Endothelial cell of umbilical vein (primary cell): Measurements from ENCODE around the gene THSD7A. TPM values are rescaled to one million over a fixed set of nuclear protein-coding genes. Genes with fewer than 3 reads are reported as not detected.

ENCODE experiments used
- BruUV-seq: library from RNA; stranded (reverse); fragments of 400-500 nt; replicated peaks from 2 replicates; lab custom pipeline; 2021; lab: Mats Ljungman, UMichigan
- CTCF ChIA-PET: fragments of 300-600, 350-600 bp; sonication (Branson Sonifier 250); formaldehyde crosslinking; loops from one replicate; lab custom pipeline; 2021; ENCODE audit warnings: antibody characterized with exemption, inconsistent platforms; lab: Charles Lee
- POLR2A ChIA-PET: fragments of 300-600, 350-600 bp; sonication (Branson Sonifier 250); formaldehyde crosslinking; loops from one replicate; lab custom pipeline; 2021; ENCODE audit warnings: antibody characterized with exemption, inconsistent platforms; lab: Charles Lee
- DNase-seq: peaks from one replicate; pipeline ENCODE4 v3.0.0-alpha.2; 2011; ENCODE audit warnings: low read depth, low spot score
- FAIRE-seq: peaks from 2 replicates; lab custom pipeline; 2011; peaks lifted over from hg19 to GRCh38; lab: Jason Lieb, UNC
- H2AFZ ChIP-seq: 2 replicates; pipeline ENCODE4 v1.6.0; 2012; ENCODE audit warnings: low read depth, low read length, control low read depth, inconsistent platforms
- H3K27ac ChIP-seq: 2 replicates; pipeline ENCODE4 v1.5.1; 2011; ENCODE audit warnings: low read depth, mild to moderate bottlenecking, control low read depth, low read length, moderate library complexity; ENCODE audit not compliant: insufficient read depth
- H3K27me3 ChIP-seq, 2 experiments: 2 replicates each; pipeline versions ENCODE4 v1.6.0 to v1.6.1; 2011; ENCODE audit warnings: low read length in 2 of 2, mixed read lengths in 1 of 2; ENCODE audit not compliant: control insufficient read depth in 2 of 2, insufficient read depth in 2 of 2
- H3K36me3 ChIP-seq, 2 experiments: 2 replicates in 1 of 2; 3 replicates in 1 of 2; pipeline ENCODE4 v1.5.1; 2011; ENCODE audit warnings: low read length in 2 of 2, mild to moderate bottlenecking in 1 of 2, moderate library complexity in 1 of 2; ENCODE audit not compliant: control insufficient read depth in 2 of 2, insufficient read depth in 2 of 2; ENCODE audit errors: extremely low read depth in 1 of 2
- H3K4me1 ChIP-seq: 3 replicates; pipeline ENCODE4 v1.5.1; 2011; ENCODE audit warnings: mild to moderate bottlenecking, low read length; ENCODE audit not compliant: control insufficient read depth, insufficient read depth; ENCODE audit errors: extremely low read depth
- H3K4me2 ChIP-seq: 2 replicates; pipeline ENCODE4 v1.6.1; 2011; ENCODE audit warnings: low read length, control low read depth, mixed read lengths; ENCODE audit not compliant: insufficient read depth
- H3K4me3 ChIP-seq, 3 experiments: fragments of 200-600 bp in 1 of 3; sonication (generic), shearing (Covaris generic) in 1 of 3; replicated peaks in 1 of 3; 2 replicates each; pipeline ENCODE4 v1.5.1; 2011 to 2016; ENCODE audit warnings: control low read depth in 3 of 3, low read length in 3 of 3, mild to moderate bottlenecking in 2 of 3, inconsistent platforms in 1 of 3, low read depth in 1 of 3, moderate library complexity in 1 of 3; ENCODE audit not compliant: insufficient read depth in 1 of 3
- H3K79me2 ChIP-seq: 2 replicates; pipeline ENCODE4 v1.6.0; 2012; ENCODE audit warnings: low read length, inconsistent platforms; ENCODE audit not compliant: control insufficient read depth, insufficient read depth
- H3K9ac ChIP-seq: replicated peaks from 2 replicates; pipeline ENCODE3; 2011; ENCODE audit warnings: low read length, control low read depth; ENCODE audit not compliant: insufficient read depth; ENCODE audit errors: extremely low read depth
- H3K9me1 ChIP-seq: replicated peaks from 3 replicates; pipeline ENCODE4 v1.6.0; 2011; ENCODE audit warnings: mild to moderate bottlenecking, low read length; ENCODE audit not compliant: control insufficient read depth, insufficient read depth; ENCODE audit errors: extremely low read depth
- H3K9me3 ChIP-seq: replicated peaks from 2 replicates; pipeline ENCODE4 v1.5.1; 2012; ENCODE audit warnings: low read length, inconsistent platforms; ENCODE audit not compliant: control insufficient read depth, insufficient read depth
- H4K20me1 ChIP-seq: replicated peaks from 2 replicates; pipeline ENCODE3; 2011; ENCODE audit warnings: mild to moderate bottlenecking, low read length; ENCODE audit not compliant: control insufficient read depth, insufficient read depth; ENCODE audit errors: extremely low read depth
- EZH2 ChIP-seq: IDR thresholded peaks from 2 replicates; pipeline ENCODE4 v1.6.1; 2012; ENCODE audit warnings: borderline replicate concordance, low read depth, mild to moderate bottlenecking, moderate library complexity, low read length, inconsistent platforms; ENCODE audit not compliant: severe bottlenecking
- FOS ChIP-seq: IDR thresholded peaks from 2 replicates; pipeline ENCODE4 v1.6.1; 2011; ENCODE audit warnings: mild to moderate bottlenecking, low read length, moderate library complexity, borderline replicate concordance; ENCODE audit not compliant: insufficient read depth
- GATA2 ChIP-seq: IDR thresholded peaks from 2 replicates; pipeline ENCODE4 v1.7.0; 2011; ENCODE audit warnings: low read depth, mild to moderate bottlenecking, moderate library complexity, mixed read lengths, low read length; ENCODE audit not compliant: insufficient read length, insufficient read depth
- JUN ChIP-seq: IDR thresholded peaks from 2 replicates; pipeline ENCODE4 v1.6.1; 2011; ENCODE audit warnings: borderline replicate concordance, low read depth; ENCODE audit not compliant: insufficient read length, insufficient read depth
- MYC ChIP-seq: IDR thresholded peaks from one replicate; pipeline ENCODE4 v1.6.1; 2011; ENCODE audit warnings: mild to moderate bottlenecking, low read depth, low read length
- POLR2A ChIP-seq: IDR thresholded peaks from 2 replicates; pipeline ENCODE4 v1.6.1; 2012; ENCODE audit warnings: low read depth, mild to moderate bottlenecking, control low read depth, low read length
- POLR2AphosphoS5 ChIP-seq: IDR thresholded peaks from 2 replicates; pipeline ENCODE4 v1.6.1; 2012; ENCODE audit warnings: low read depth, mild to moderate bottlenecking, control low read depth, low read length, moderate library complexity; ENCODE audit not compliant: insufficient read depth
- dilution Hi-C: fragments of 300-500 bp; cut with MboI; formaldehyde crosslinking; loops from one replicate; pipeline ENCODE4 v1.15.0; 2019; ENCODE audit warnings: low sequenced_read_pairs; ENCODE audit not compliant: extremely low pct_ligation_motif_present
- intact Hi-C: fragments of 100-400 bp; cut with micrococcal nuclease; formaldehyde crosslinking; loops from one replicate; pipeline ENCODE4 v1.10.0; 2022
- polyA plus RNA-seq, 4 experiments: library from polyadenylated mRNA; depleted of rRNA in 3 of 4; stranded (reverse) in 3 of 4; unstranded in 1 of 4; fragments of >200 nt; gene quantifications; 2 replicates each; pipeline versions ENCODE4 v1.2.1 to v1.2.3, GENCODE V29; 2011 to 2012; ENCODE audit warnings: missing spikeins in 1 of 4
- total RNA-seq: library from RNA; stranded (reverse); gene quantifications from 2 replicates; pipeline ENCODE4 v1.2.3, GENCODE V29; 2021
- TF ChIP-seq, protein P1 (sequence below): IDR thresholded peaks from 2 replicates; pipeline ENCODE4 v1.6.1; 2011; ENCODE audit not compliant: insufficient read depth, insufficient read length
- TF ChIP-seq, protein P2 (sequence below), 2 donors: IDR thresholded peaks; 1 replicate in 1 of 2; 2 replicates in 1 of 2; pipeline ENCODE4 v1.5.1; 2011; ENCODE audit warnings: low read length in 2 of 2, mild to moderate bottlenecking in 2 of 2, moderate library complexity in 2 of 2, control low read depth in 1 of 2, inconsistent platforms in 1 of 2, low read depth in 1 of 2; ENCODE audit not compliant: insufficient read depth in 1 of 2; ENCODE audit errors: extremely low read depth in 1 of 2

Gene THSD7A
- total and polyA plus RNA-seq, 2 donors (not counting 3 experiments of a cell fraction or from before 2014, with no cell fraction given), result 3.3 to 12.7 TPM

DNA sequence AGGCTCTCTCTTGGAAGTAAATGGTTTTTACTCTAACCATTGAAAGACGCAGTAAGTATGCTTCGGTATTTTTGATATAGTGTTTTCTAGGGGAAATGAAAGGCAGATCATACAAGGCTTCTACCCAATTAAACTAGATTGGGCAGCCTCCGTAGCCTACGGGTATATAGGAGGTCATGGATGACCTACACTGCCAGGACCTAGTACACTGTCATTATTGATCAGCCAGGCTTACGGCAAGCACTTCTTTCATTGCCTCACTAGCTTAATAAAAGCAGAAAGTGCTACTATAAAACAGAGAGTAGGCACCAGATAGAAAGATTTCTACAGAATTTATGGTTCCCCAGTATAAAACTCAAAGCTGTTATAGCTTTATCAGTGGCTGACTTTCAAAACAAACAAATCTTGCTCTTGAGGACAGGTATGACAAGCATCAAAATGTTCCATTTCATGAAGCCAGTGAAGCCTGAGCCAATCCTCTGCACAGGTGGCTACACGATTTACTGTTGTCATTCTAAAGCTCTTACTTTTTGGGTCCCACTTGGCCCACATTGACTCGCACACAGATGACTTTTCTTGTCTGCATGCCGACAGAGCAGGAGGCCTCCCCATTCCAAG is 358.1 kb downstream of the THSD7A start:
- Histone ChIP-seq H4K20me1 (no peaks in the 10 kb centered on the region), H3K4me1 (peaks cover 3% of the 10 kb centered on the region), H3K27ac (no peak overlapping the region), H3K79me2 (no peaks in the 10 kb centered on the region), H3K9ac (no peak overlapping the region), H3K9me3 (no peaks in the 10 kb centered on the region), H3K36me3 (no peaks in the 10 kb centered on the region), H2AFZ (no peak overlapping the region), H3K4me2 (no peak overlapping the region), H3K27me3 (no peaks in the 10 kb centered on the region), H3K9me1 (no peaks in the 10 kb centered on the region), H3K4me3 (no peak overlapping the region)
- CTCF ChIA-PET, result interaction anchor here (1.5 kb wide), 1 partner anchor 10 kb away, joined by 4 read pairs; no protein-coding TSS in a partner anchor
- no peak for TF ChIP-seq MYC
- no peak for FAIRE-seq
- DNase-seq, result no peak
- POLR2A ChIA-PET, result no interaction called here
- dilution Hi-C loops, result no loop called here
- intact Hi-C loops, result loop anchor here (1.0 kb wide), 1 partner anchor 9 kb away; no protein-coding TSS in a partner anchor
- BruUV-seq, result no TSS peak

DNA sequence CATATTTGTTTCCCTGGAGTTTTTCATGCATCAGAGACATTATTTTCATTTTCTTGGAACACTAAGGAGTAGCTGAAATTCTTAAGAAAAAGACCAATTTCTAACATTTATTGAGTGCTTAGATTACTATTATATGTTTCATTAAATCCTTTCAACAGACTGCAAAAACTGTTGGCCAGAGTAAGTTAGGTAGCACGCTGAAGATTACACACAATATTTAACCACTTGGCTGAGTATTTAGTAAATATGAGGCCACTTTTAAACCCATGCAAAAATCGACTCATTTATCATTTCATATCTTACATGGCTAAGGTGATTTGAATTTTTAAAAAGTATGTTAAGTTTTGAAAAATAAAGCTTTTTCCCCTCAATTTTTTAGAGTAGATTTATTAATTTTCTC is 358.8 kb downstream of the THSD7A start:
- dilution Hi-C loops (no loop called here), intact Hi-C loops (loop anchor here (1.0 kb wide), 1 partner anchor 8 kb away; no protein-coding TSS in a partner anchor)
- Histone ChIP-seq H3K9me3 (no peaks in the 10 kb centered on the region), H4K20me1 (no peaks in the 10 kb centered on the region), H3K4me3 (no peak overlapping the region), H3K27me3 (no peaks in the 10 kb centered on the region), H3K36me3 (no peaks in the 10 kb centered on the region), H3K4me2 (no peak overlapping the region), H3K9ac (no peak overlapping the region), H3K27ac (no peak overlapping the region), H2AFZ (no peak overlapping the region), H3K9me1 (no peaks in the 10 kb centered on the region), H3K4me1 (peaks cover 5% of the 10 kb centered on the region), H3K79me2 (no peaks in the 10 kb centered on the region)
- no TSS peak for BruUV-seq
- FAIRE-seq (no peak), DNase-seq (no peak)
- ChIA-PET POLR2A (no interaction called here), CTCF (interaction anchor here (1.5 kb wide), 1 partner anchor 10 kb away, joined by 4 read pairs; no protein-coding TSS in a partner anchor)
- TF ChIP-seq GATA2 (no peak), MYC (no peak), POLR2A (no peak), JUN (no peak), POLR2AphosphoS5 (no peak), EZH2 (no peak), FOS (no peak)
- TF ChIP-seq, protein P1, sequence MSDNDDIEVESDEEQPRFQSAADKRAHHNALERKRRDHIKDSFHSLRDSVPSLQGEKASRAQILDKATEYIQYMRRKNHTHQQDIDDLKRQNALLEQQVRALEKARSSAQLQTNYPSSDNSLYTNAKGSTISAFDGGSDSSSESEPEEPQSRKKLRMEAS, result no peak
- TF ChIP-seq, protein P2, sequence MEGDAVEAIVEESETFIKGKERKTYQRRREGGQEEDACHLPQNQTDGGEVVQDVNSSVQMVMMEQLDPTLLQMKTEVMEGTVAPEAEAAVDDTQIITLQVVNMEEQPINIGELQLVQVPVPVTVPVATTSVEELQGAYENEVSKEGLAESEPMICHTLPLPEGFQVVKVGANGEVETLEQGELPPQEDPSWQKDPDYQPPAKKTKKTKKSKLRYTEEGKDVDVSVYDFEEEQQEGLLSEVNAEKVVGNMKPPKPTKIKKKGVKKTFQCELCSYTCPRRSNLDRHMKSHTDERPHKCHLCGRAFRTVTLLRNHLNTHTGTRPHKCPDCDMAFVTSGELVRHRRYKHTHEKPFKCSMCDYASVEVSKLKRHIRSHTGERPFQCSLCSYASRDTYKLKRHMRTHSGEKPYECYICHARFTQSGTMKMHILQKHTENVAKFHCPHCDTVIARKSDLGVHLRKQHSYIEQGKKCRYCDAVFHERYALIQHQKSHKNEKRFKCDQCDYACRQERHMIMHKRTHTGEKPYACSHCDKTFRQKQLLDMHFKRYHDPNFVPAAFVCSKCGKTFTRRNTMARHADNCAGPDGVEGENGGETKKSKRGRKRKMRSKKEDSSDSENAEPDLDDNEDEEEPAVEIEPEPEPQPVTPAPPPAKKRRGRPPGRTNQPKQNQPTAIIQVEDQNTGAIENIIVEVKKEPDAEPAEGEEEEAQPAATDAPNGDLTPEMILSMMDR (IDR thresholded peaks at IDR 0.05; ENCODE audit: extremely low read depth in 1 of 2, insufficient read depth in 1 of 2, low read depth in 1 of 2, low read length in 2 of 2), result no peak
